Neuronal stem cell (in vitro differentiated cells): ENCODE results near the gene KCNN3.

Source experiments
- DNase-seq: peaks from one replicate; pipeline ENCODE4 v3.0.0-alpha.2; 2013; ENCODE audit warnings: low spot score
- H2AFZ ChIP-seq: one replicate; pipeline ENCODE4 v1.6.1; 2013; ENCODE audit warnings: mild to moderate bottlenecking, low read length, inconsistent platforms
- H2AK5ac ChIP-seq: 2 replicates; pipeline ENCODE4 v1.6.1; 2013; ENCODE audit warnings: low read depth, mild to moderate bottlenecking, inconsistent platforms, low read length, moderate library complexity, mixed read lengths
- H2BK120ac ChIP-seq: 2 replicates; pipeline ENCODE4 v1.6.1; 2013; ENCODE audit warnings: low read depth, mild to moderate bottlenecking, inconsistent platforms, low read length, moderate library complexity, mixed read lengths
- H2BK12ac ChIP-seq: one replicate; pipeline ENCODE4 v1.6.1; 2013; ENCODE audit warnings: low read length, inconsistent platforms
- H2BK15ac ChIP-seq: 2 replicates; pipeline ENCODE4 v1.6.1; 2013; ENCODE audit warnings: mild to moderate bottlenecking, low read length, inconsistent platforms, mixed read lengths
- H2BK5ac ChIP-seq: one replicate; pipeline ENCODE4 v1.6.1; 2013; ENCODE audit warnings: inconsistent platforms, mild to moderate bottlenecking, low read length, moderate library complexity
- H3K14ac ChIP-seq: one replicate; pipeline ENCODE4 v1.6.1; 2013; ENCODE audit warnings: low read length, inconsistent platforms
- H3K18ac ChIP-seq: 2 replicates; pipeline ENCODE4 v1.6.1; 2013; ENCODE audit warnings: low read length, inconsistent platforms
- H3K23ac ChIP-seq: 2 replicates; pipeline ENCODE4 v1.6.1; 2013; ENCODE audit warnings: low read depth, mild to moderate bottlenecking, mixed read lengths, low read length, inconsistent platforms; ENCODE audit not compliant: poor library complexity
- H3K27ac ChIP-seq: replicated peaks from 3 replicates; pipeline ENCODE4 v1.5.1; 2013; ENCODE audit warnings: low read length, inconsistent platforms
- H3K27me3 ChIP-seq, 3 experiments: 2 replicates each; pipeline ENCODE4 v1.6.1; 2013; ENCODE audit warnings: low read length in 3 of 3, mild to moderate bottlenecking in 2 of 3, inconsistent platforms in 1 of 3, low read depth in 1 of 3, mixed read lengths in 1 of 3, moderate library complexity in 1 of 3; ENCODE audit not compliant: control insufficient read depth in 3 of 3, insufficient read depth in 3 of 3
- H3K36me3 ChIP-seq, 2 donors: replicated peaks in 1 of 2; 2 replicates each; pipeline ENCODE4 v1.6.1; 2013; ENCODE audit warnings: low read length in 2 of 2; ENCODE audit not compliant: control insufficient read depth in 2 of 2, insufficient read depth in 2 of 2
- H3K4ac ChIP-seq: 2 replicates; pipeline ENCODE4 v1.6.1; 2013; ENCODE audit warnings: inconsistent platforms, mild to moderate bottlenecking, low read length, moderate library complexity
- H3K4me1 ChIP-seq, 2 donors: 1 replicate in 1 of 2; 2 replicates in 1 of 2; pipeline ENCODE4 v1.6.1; 2013; ENCODE audit warnings: low read length in 2 of 2, low read depth in 1 of 2; ENCODE audit not compliant: control insufficient read depth in 2 of 2, insufficient read depth in 1 of 2
- H3K4me2 ChIP-seq: one replicate; pipeline ENCODE4 v1.6.1; 2013; ENCODE audit warnings: mild to moderate bottlenecking, low read length, inconsistent platforms; ENCODE audit not compliant: insufficient read depth, poor library complexity, severe bottlenecking
- H3K4me3 ChIP-seq, 2 donors: 2 replicates each; pipeline ENCODE4 v1.5.1; 2013; ENCODE audit warnings: low read length in 2 of 2, mild to moderate bottlenecking in 2 of 2, inconsistent platforms in 1 of 2, moderate library complexity in 1 of 2
- H3K79me1 ChIP-seq: one replicate; pipeline ENCODE4 v1.6.1; 2013; ENCODE audit warnings: low read depth, mild to moderate bottlenecking, inconsistent platforms, low read length, moderate library complexity
- H3K9ac ChIP-seq: one replicate; pipeline ENCODE4 v1.6.1; 2013; ENCODE audit warnings: mild to moderate bottlenecking, low read depth, low read length, inconsistent platforms; ENCODE audit not compliant: poor library complexity
- H3K9me3 ChIP-seq, 2 donors: replicated peaks in 1 of 2; 2 replicates each; pipeline versions ENCODE3 to v1.6.1; 2013; ENCODE audit warnings: low read length in 2 of 2, mild to moderate bottlenecking in 2 of 2, inconsistent platforms in 1 of 2, low read depth in 1 of 2, mixed read lengths in 1 of 2, moderate library complexity in 1 of 2; ENCODE audit not compliant: control insufficient read depth in 2 of 2, insufficient read depth in 1 of 2
- H4K8ac ChIP-seq: one replicate; pipeline ENCODE4 v1.6.1; 2013; ENCODE audit warnings: low read depth, mild to moderate bottlenecking, inconsistent platforms, low read length, moderate library complexity
- H4K91ac ChIP-seq: one replicate; pipeline ENCODE4 v1.6.1; 2013; ENCODE audit warnings: low read length, low read depth, mild to moderate bottlenecking, inconsistent platforms; ENCODE audit not compliant: poor library complexity
- whole genome bisulfite sequencing, 2 donors: extraction: QIAGEN DNeasy Blood & Tissue Kit; methylation state at CpG; one replicate each; pipeline ENCODE4 v1.1.7; 2013; ENCODE audit warnings: missing lambda C conversion rate in 2 of 2, mixed read lengths in 1 of 2; ENCODE audit not compliant: insufficient read length in 2 of 2, insufficient replicate concordance in 1 of 2; ENCODE audit errors: extremely low coverage in 2 of 2; 5-methylcytosine and 5-hydroxymethylcytosine counted together

The KCNN3 gene

GRCh38 chr1:154773551-154773950 lies 96.5 kb downstream of the KCNN3 start:
- H3K4me2 ChIP-seq: no peak overlapping the region
- no peaks in the 10 kb centered on the region for H3K79me1 ChIP-seq
- no peak overlapping the region for H2BK120ac ChIP-seq
- H3K14ac ChIP-seq: no peak overlapping the region
- no peaks in the 10 kb centered on the region for H3K27me3 ChIP-seq
- no peak overlapping the region for H2AK5ac ChIP-seq
- peaks cover 0 to 2% of the 10 kb centered on the region in 2 donors for H3K36me3 ChIP-seq
- H2AFZ ChIP-seq: no peak overlapping the region
- no peak overlapping the region for H2BK12ac ChIP-seq
- no peak overlapping the region for H4K8ac ChIP-seq
- H4K91ac ChIP-seq: no peak overlapping the region
- no peak overlapping the region for H2BK5ac ChIP-seq
- no peak overlapping the region for H2BK15ac ChIP-seq
- peaks cover 0 to 4% of the 10 kb centered on the region in 2 donors for H3K9me3 ChIP-seq
- peaks cover 7 to 18% of the 10 kb centered on the region in 2 donors for H3K4me1 ChIP-seq
- WGBS, 2 donors: no CpG with 5 or more reads among the region's 2 CpGs
- DNase-seq: no peak
- H3K9ac ChIP-seq: no peak overlapping the region
- H3K18ac ChIP-seq: no peak overlapping the region
- H3K4me3 ChIP-seq: no peak overlapping the region
- H3K23ac ChIP-seq: no peak overlapping the region
- no peak overlapping the region for H3K4ac ChIP-seq
- H3K27ac ChIP-seq: no peak overlapping the region

- Histone ChIP-seq H2BK5ac (no peak overlapping the region), H2BK120ac (no peak overlapping the region), H2BK12ac (no peak overlapping the region), H3K18ac (peak overlapping the region; percentile 16), H3K9ac (no peak overlapping the region), H3K4me3 (no peak overlapping the region), H3K4ac (no peak overlapping the region), H4K8ac (no peak overlapping the region), H3K14ac (no peak overlapping the region), H3K27ac (no peak overlapping the region), H3K4me1 (peaks cover 7 to 18% of the 10 kb centered on the region in 2 donors), H2AK5ac (no peak overlapping the region), H2AFZ (no peak overlapping the region), H3K27me3 (no peaks in the 10 kb centered on the region), H3K36me3 (peaks cover 0 to 2% of the 10 kb centered on the region in 2 donors), H3K23ac (no peak overlapping the region), H3K4me2 (no peak overlapping the region), H3K79me1 (no peaks in the 10 kb centered on the region), H3K9me3 (peaks cover 0 to 4% of the 10 kb centered on the region in 2 donors), H2BK15ac (no peak overlapping the region), H4K91ac (no peak overlapping the region)
- no peak for DNase-seq
- no CpG with 5 or more reads among the region's 17 CpGs for WGBS, 2 donors
Observed at GRCh38 chr1:154772606-154773506, 97.2 kb downstream of the KCNN3 start.

- Histone ChIP-seq H3K9me3 (peaks cover 0 to 4% of the 10 kb centered on the region in 2 donors), H2BK120ac (no peak overlapping the region), H3K79me1 (no peaks in the 10 kb centered on the region), H3K23ac (no peak overlapping the region), H2AFZ (no peak overlapping the region), H3K18ac (no peak overlapping the region), H3K36me3 (peaks cover 0 to 2% of the 10 kb centered on the region in 2 donors), H3K4ac (no peak overlapping the region), H3K9ac (no peak overlapping the region), H2AK5ac (no peak overlapping the region), H3K27ac (no peak overlapping the region), H2BK15ac (no peak overlapping the region), H3K4me1 (peaks cover 7 to 18% of the 10 kb centered on the region in 2 donors), H4K8ac (no peak overlapping the region), H3K4me2 (no peak overlapping the region), H2BK5ac (no peak overlapping the region), H3K4me3 (no peak overlapping the region), H3K14ac (no peak overlapping the region), H4K91ac (no peak overlapping the region), H2BK12ac (no peak overlapping the region), H3K27me3 (no peaks in the 10 kb centered on the region)
- no CpG with 5 or more reads among the region's 23 CpGs for WGBS, 2 donors
- no peak for DNase-seq
Observed at GRCh38 chr1:154772056-154772455, 98.0 kb downstream of the KCNN3 start.

- H2BK12ac ChIP-seq: no peak overlapping the region
- H3K9me3 ChIP-seq: peaks cover 0 to 4% of the 10 kb centered on the region in 2 donors
- no peak overlapping the region for H4K91ac ChIP-seq
- H2AFZ ChIP-seq: no peak overlapping the region
- peaks cover 0 to 2% of the 10 kb centered on the region in 2 donors for H3K36me3 ChIP-seq
- no peak overlapping the region for H3K4me2 ChIP-seq
- no peak overlapping the region for H3K23ac ChIP-seq
- no peaks in the 10 kb centered on the region for H3K27me3 ChIP-seq
- H3K18ac ChIP-seq: no peak overlapping the region
- H3K4ac ChIP-seq: no peak overlapping the region
- H3K14ac ChIP-seq: no peak overlapping the region
- H3K4me3 ChIP-seq: no peak overlapping the region
- H2BK15ac ChIP-seq: no peak overlapping the region
- H4K8ac ChIP-seq: no peak overlapping the region
- no peak overlapping the region for H2BK120ac ChIP-seq
- no peak for DNase-seq
- no peaks in the 10 kb centered on the region for H3K79me1 ChIP-seq
- H2BK5ac ChIP-seq: no peak overlapping the region
- peaks cover 5 to 13% of the 10 kb centered on the region in 2 donors for H3K4me1 ChIP-seq
- no peak overlapping the region for H3K27ac ChIP-seq
- no CpG with 5 or more reads among the region's 4 CpGs for WGBS, 2 donors
- H3K9ac ChIP-seq: no peak overlapping the region
- H2AK5ac ChIP-seq: no peak overlapping the region
Observed at GRCh38 chr1:154770897-154771594, 99.0 kb downstream of the KCNN3 start.
